HG03103 (cell line): ENCODE measurements around the gene PPME1.

Experiments
- ATAC-seq: cut with Tn5 transposase; IDR thresholded peaks from one replicate; pipeline ENCODE4 v1.9.1; 2021; ENCODE audit warnings: low read depth; ENCODE audit not compliant: unreplicated experiment

Gene PPME1

GRCh38 chr11:74278103-74278502 lies 107.0 kb downstream of the PPME1 start:
- no peak for ATAC-seq

GRCh38 chr11:74278721-74279161 lies 107.7 kb downstream of the PPME1 start:
- ATAC-seq = no peak

- ATAC-seq = no peak
Observed at GRCh38 chr11:74279256-74279655, 108.2 kb downstream of the PPME1 start.

- no peak for ATAC-seq
Observed at GRCh38 chr11:74280494-74280893, 109.4 kb downstream of the PPME1 start.

- no peak for ATAC-seq
Observed at GRCh38 chr11:74282421-74282820, 111.3 kb downstream of the PPME1 start.

- no peak for ATAC-seq
Observed at GRCh38 chr11:74282914-74283371, 111.9 kb downstream of the PPME1 start.

- ATAC-seq = no peak
Observed at GRCh38 chr11:74283580-74284180, 112.6 kb downstream of the PPME1 start.

GRCh38 chr11:74284466-74284865 lies 113.4 kb downstream of the PPME1 start:
- no peak for ATAC-seq

- ATAC-seq = no peak
Observed at GRCh38 chr11:74288161-74288560, 117.1 kb downstream of the PPME1 start.

- ATAC-seq = no peak
Observed at GRCh38 chr11:74288911-74289310, 117.8 kb downstream of the PPME1 start.

GRCh38 chr11:74297484-74297883 lies 126.4 kb downstream of the PPME1 start:
- no peak for ATAC-seq

GRCh38 chr11:74299015-74299414 lies 127.9 kb downstream of the PPME1 start:
- ATAC-seq = no peak
